ENCODE results near the gene KRTAP10-11. TPM values are rescaled to one million over a fixed set of nuclear protein-coding genes. Genes with fewer than 3 reads are reported as not detected.

KRTAP10-11 gene
- total RNA-seq, 4 donors from 2014 or later: not detected

DNA sequence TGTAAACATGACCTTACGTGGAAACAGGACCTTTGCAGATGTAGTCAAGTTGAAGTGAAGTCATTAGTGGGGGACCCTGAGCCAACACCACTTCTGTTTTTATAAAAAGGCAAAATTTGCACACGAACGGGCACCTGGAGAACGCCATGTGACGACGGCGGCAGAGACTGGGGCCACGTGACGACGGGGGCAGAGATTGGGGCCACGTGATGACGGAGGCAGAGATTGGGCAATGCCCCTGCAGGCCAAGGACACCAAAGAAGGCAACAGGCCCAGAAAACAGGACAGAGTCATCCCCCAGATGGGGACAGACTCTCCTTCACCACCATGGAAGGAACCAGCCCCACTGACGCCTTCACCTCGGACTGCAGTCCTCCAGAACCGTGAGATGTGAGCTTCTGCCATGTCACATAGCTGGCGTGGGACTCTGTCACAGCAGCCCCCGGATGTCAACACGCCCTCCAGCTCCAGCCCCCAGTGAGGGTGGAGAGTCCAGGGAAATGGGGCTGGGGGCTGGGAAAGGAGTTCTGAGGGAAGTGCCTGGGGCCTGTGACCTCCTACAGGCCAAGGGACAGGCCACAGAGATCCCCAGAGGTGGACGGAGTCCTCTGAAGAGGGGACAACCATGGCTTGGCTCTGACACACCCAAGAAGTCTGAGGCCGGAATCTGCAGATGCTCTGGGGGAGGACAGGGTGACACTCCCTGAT lies 4.2 kb downstream of the KRTAP10-11 start:
- Histone ChIP-seq H3K27me3 (no peaks in the 10 kb centered on the region), H3K36me3 (no peaks in the 10 kb centered on the region), H3K9me3 (peaks cover 0 to 15% (median under 1%) of the 10 kb centered on the region in 4 donors), H3K4me3 (no peak overlapping the region), H3K27ac (no peak overlapping the region), H3K4me1 (no peaks in the 10 kb centered on the region)
- WGBS, 2 donors: 87 to 91% methylated on average over 20 of the region's 20 CpGs
- TF ChIP-seq POLR2A (IDR thresholded peaks at IDR 0.05) (no peak), EP300 (IDR thresholded peaks at IDR 0.05) (no peak)
- TF ChIP-seq, protein P1, sequence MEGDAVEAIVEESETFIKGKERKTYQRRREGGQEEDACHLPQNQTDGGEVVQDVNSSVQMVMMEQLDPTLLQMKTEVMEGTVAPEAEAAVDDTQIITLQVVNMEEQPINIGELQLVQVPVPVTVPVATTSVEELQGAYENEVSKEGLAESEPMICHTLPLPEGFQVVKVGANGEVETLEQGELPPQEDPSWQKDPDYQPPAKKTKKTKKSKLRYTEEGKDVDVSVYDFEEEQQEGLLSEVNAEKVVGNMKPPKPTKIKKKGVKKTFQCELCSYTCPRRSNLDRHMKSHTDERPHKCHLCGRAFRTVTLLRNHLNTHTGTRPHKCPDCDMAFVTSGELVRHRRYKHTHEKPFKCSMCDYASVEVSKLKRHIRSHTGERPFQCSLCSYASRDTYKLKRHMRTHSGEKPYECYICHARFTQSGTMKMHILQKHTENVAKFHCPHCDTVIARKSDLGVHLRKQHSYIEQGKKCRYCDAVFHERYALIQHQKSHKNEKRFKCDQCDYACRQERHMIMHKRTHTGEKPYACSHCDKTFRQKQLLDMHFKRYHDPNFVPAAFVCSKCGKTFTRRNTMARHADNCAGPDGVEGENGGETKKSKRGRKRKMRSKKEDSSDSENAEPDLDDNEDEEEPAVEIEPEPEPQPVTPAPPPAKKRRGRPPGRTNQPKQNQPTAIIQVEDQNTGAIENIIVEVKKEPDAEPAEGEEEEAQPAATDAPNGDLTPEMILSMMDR (IDR thresholded peaks at IDR 0.05): no peak
- DNase-seq (ENCODE audit: low spot score in 2 of 2): no peak

DNA sequence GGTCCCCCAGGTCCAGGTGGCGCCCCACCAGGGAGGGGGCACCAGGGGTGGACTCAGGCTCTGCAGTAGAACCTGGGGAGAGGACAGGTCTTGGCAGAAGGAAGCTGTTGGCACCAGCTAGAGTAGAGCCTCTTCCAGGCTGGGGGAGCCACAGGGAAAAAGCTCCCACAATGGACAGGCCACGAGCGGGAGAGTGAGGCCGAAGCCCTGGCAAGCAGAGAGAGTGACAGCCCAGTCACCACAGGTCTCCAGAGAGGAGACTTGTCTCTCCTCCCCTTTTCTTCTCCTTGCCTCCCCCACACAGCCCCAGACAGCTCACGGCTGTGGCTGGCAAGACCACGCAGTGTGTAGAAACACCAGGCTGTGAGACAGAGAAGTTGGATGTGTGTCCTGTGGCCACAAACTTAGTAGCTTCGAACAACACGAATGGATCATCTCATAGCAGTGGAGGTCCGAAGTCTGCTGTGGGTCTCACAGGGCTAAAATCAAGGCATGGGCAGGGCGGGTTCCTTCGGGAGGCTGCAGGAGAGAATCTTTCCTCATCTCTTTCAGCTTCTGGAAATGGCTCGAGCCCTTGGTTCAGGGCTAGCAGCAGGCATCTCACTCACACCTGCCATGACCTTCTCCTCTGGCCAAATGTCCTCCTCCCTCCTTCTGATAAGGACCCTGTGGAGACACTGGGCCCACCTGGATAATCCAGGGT lies 4.9 kb downstream of the KRTAP10-11 start:
- peaks cover 0 to 15% (median 0%) of the 10 kb centered on the region in 4 donors for H3K9me3 ChIP-seq
- H3K36me3 ChIP-seq: no peaks in the 10 kb centered on the region
- H3K27ac ChIP-seq: no peak overlapping the region
- 80 to 94% methylated on average over 11 to 12 of the region's 12 CpGs for WGBS, 2 donors
- H3K4me3 ChIP-seq: no peak overlapping the region
- H3K27me3 ChIP-seq: no peaks in the 10 kb centered on the region
- no peak for DNase-seq (ENCODE audit: low spot score in 2 of 2)
- TF ChIP-seq, protein P1 (IDR thresholded peaks at IDR 0.05): no peak
- TF ChIP-seq EP300 (IDR thresholded peaks at IDR 0.05): no peak
- TF ChIP-seq POLR2A (IDR thresholded peaks at IDR 0.05): no peak
- no peaks in the 10 kb centered on the region for H3K4me1 ChIP-seq

DNA sequence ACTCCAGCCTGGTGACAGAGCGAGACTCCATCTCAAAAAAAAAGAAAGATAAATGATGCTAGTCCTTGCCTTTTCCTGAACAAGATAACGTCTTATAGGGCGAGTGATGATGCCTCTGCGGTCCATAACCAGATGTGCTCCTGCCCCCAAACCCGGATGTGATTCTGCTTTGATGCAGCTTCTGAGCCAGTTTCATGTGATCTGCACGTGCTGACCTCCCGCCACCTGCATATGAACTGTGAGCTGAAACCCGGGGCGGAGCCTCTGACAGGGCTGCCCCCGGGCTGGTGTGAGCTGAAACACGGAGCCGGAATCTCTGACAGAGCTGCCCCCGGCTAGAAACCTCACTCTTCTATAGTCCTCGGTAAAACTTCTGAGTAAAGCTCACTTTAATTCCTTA lies 6.9 kb downstream of the KRTAP10-11 start:
- DNase-seq (ENCODE audit: low spot score in 2 of 2): no peak
- no peak overlapping the region for H3K27ac ChIP-seq
- 69% methylated on average over 14 of the region's 14 CpGs for WGBS, 2 donors
- H3K4me3 ChIP-seq: no peak overlapping the region
- no peak for TF ChIP-seq POLR2A (IDR thresholded peaks at IDR 0.05)
- TF ChIP-seq, protein P1 (IDR thresholded peaks at IDR 0.05): no peak
- TF ChIP-seq EP300 (IDR thresholded peaks at IDR 0.05): no peak
- no peaks in the 10 kb centered on the region for H3K4me1 ChIP-seq
- peaks cover 0 to 35% (median 0%) of the 10 kb centered on the region in 4 donors for H3K9me3 ChIP-seq
- H3K27me3 ChIP-seq: no peaks in the 10 kb centered on the region
- no peaks in the 10 kb centered on the region for H3K36me3 ChIP-seq

DNA sequence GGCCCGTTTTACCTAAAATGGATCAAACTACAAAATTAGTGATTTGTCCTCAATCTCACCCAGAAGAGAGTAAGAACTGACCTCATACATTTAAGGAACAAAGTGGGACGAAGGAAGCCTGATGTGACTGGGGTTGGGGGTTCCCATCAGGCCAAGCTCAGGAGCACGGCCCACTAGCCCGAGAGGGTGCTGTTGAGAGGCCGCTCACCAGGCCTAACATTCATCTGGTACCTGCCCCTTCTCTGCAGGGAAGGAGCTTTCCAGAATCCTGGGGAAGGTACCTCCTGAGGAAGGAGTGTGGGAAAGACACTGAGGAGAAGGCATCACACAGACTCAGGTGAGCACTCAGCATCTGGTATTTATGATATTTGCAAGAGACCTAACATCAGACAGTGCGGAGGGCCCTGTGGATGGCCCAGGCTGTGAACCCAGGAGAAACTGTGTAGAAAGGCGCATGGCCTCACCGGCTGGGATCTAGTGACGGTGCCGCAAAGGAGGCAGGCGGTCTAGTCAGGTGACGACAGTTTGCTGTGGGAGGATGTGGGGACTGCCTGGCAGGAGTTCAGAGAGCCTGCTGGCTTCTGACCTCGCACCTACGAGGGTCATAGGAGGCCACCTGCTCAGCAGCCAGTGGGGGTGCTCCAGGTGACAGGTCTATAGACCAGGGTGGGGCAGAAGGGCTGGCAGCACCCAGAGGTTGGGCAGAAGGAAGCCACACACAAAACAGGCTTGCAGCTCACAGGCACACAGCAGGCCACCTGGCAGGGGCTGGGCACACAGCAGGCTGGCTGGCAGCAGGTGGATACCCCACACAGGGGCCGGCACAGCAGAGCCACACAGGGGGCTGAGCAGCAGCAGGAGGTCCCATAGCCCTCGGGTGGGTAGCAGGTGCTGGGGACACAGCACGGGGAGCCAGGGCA lies 7.7 kb downstream of the KRTAP10-11 start:
- Histone ChIP-seq H3K36me3 (no peaks in the 10 kb centered on the region), H3K4me1 (no peaks in the 10 kb centered on the region), H3K9me3 (peaks cover 0 to 39% (median 0%) of the 10 kb centered on the region in 4 donors), H3K4me3 (no peak overlapping the region), H3K27me3 (no peaks in the 10 kb centered on the region), H3K27ac (no peak overlapping the region)
- WGBS, 2 donors: 77 to 84% methylated on average over 14 to 15 of the region's 17 CpGs
- TF ChIP-seq POLR2A (IDR thresholded peaks at IDR 0.05): no peak
- no peak for TF ChIP-seq EP300 (IDR thresholded peaks at IDR 0.05)
- DNase-seq (ENCODE audit: low spot score in 2 of 2): no peak

DNA sequence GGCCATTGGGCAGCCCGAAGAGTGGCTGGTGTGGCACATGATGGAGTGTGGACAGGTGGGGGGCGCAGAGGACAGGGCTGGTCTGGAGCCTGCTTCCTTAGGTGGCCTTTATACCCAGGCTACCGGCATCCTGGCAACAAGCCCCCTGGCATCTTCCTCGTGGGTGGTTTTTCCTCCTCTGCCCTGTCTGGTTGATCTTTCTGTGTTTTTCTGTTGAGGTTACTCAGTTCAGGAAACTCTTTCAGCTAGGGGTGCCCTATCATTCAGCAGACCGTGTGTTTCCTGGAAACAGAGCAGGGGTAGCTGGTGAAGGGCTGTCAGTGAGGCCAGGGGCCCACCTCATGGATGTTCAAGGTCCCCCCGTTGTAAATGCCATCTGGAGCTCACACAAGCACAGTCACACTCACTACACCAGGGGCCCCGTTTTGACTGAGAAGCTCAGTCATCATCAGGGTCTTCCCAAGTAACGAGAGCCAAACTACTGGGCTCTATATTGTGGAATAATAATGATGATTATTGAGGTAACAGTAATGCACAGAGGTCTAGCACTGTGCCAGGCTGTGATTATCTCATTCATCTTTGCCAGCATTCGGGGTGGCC lies 8.5 kb downstream of the KRTAP10-11 start, which contains the start of gene KRTAP12-4:
Gene KRTAP12-4 (minus strand): TSS at position 84 of the 600 bp plus-strand sequence. CDS start 45 bp downstream, at position 39.
- no peak for TF ChIP-seq EP300 (IDR thresholded peaks at IDR 0.05)
- no peak for TF ChIP-seq POLR2A (IDR thresholded peaks at IDR 0.05)
- TF ChIP-seq, protein P1 (IDR thresholded peaks at IDR 0.05): no peak
- no peak for DNase-seq (ENCODE audit: low spot score in 2 of 2)
- H3K27ac ChIP-seq: no peak within 1 kb of the TSS
- H3K27me3 ChIP-seq: no peaks in the 10 kb centered on the region
- 56 to 57% methylated on average over 8 to 9 of the region's 9 CpGs for WGBS, 2 donors
- H3K4me1 ChIP-seq: no peaks in the 10 kb centered on the region
- no peak within 1 kb of the TSS for H3K4me3 ChIP-seq
- H3K36me3 ChIP-seq: no peaks in the 10 kb centered on the region
- H3K9me3 ChIP-seq: peaks cover 0 to 33% (median 0%) of the 10 kb centered on the region in 4 donors

Data from tibial nerve (tissue), 4 donors.